NCI-H2196 (cell line): ENCODE results near the gene PRSS8.
"Not testable (repeated sequence)": the region's sequence is repeated elsewhere in the genome, so short reads cannot be mapped to it uniquely, and the experiment has no call there.

ENCODE experiments used
- DNase-seq: peaks from one replicate; lab custom pipeline; 2025; ENCODE audit not compliant: unreplicated experiment; lab: John Stamatoyannopoulos, UW

The PRSS8 gene

GRCh38 chr16:31106509-31107464 is 28.7 kb downstream of the PRSS8 start:
- no peak for DNase-seq

- peak; percentile 79 for DNase-seq
These were observed 29.8 kb downstream of the PRSS8 start for GRCh38 chr16:31105677-31106213.

- not testable (repeated sequence) for DNase-seq
These were observed 34.5 kb downstream of the PRSS8 start for GRCh38 chr16:31100876-31101641.

GRCh38 chr16:31099860-31100638 is 35.5 kb downstream of the PRSS8 start:
- DNase-seq, result no peak

- peak; percentile 98 for DNase-seq
These were observed 41.0 kb downstream of the PRSS8 start, which contains the start of gene VKORC1 for GRCh38 chr16:31094424-31095120. Gene VKORC1 (minus strand): TSS chr16:31094797. CDS start chr16:31094729, 68 bp downstream.

- DNase-seq, result no peak
These were observed 41.5 kb downstream of the PRSS8 start for GRCh38 chr16:31094088-31094423.

GRCh38 chr16:31093132-31093703 is 42.3 kb downstream of the PRSS8 start:
- DNase-seq, result peak; percentile 52

GRCh38 chr16:31092330-31092729 is 43.2 kb downstream of the PRSS8 start:
- no peak for DNase-seq

GRCh38 chr16:31090540-31090939 is 45.0 kb downstream of the PRSS8 start:
- no peak for DNase-seq

GRCh38 chr16:31089199-31089598 is 46.3 kb downstream of the PRSS8 start:
- DNase-seq, result no peak

- no peak for DNase-seq
These were observed 46.9 kb downstream of the PRSS8 start, which contains the start of gene PRSS53 for GRCh38 chr16:31088459-31089183. Gene PRSS53 (minus strand): TSS chr16:31088943. CDS start chr16:31088809, 134 bp downstream.

GRCh38 chr16:31087971-31088370 is 47.6 kb downstream of the PRSS8 start:
- no peak for DNase-seq

- DNase-seq, result no peak
These were observed 48.0 kb downstream of the PRSS8 start for GRCh38 chr16:31087481-31087880.

- no peak for DNase-seq
These were observed 49.0 kb downstream of the PRSS8 start for GRCh38 chr16:31086629-31086906.

- no peak for DNase-seq
These were observed 49.5 kb downstream of the PRSS8 start for GRCh38 chr16:31085873-31086628.

- no peak for DNase-seq
These were observed 50.1 kb downstream of the PRSS8 start for GRCh38 chr16:31085411-31085810.

GRCh38 chr16:31084584-31085302 is 50.8 kb downstream of the PRSS8 start:
- no peak for DNase-seq

- DNase-seq, result no peak
These were observed 51.5 kb downstream of the PRSS8 start for GRCh38 chr16:31083981-31084380.
